NCI-H2227 treated with DMSO at 0.1 percent for 48 hours (cell line): ENCODE results near the gene SYN1.

Source experiments
- DNase-seq: peaks from one replicate; lab custom pipeline; 2025; lab: John Stamatoyannopoulos, UW

SYN1 gene

DNA sequence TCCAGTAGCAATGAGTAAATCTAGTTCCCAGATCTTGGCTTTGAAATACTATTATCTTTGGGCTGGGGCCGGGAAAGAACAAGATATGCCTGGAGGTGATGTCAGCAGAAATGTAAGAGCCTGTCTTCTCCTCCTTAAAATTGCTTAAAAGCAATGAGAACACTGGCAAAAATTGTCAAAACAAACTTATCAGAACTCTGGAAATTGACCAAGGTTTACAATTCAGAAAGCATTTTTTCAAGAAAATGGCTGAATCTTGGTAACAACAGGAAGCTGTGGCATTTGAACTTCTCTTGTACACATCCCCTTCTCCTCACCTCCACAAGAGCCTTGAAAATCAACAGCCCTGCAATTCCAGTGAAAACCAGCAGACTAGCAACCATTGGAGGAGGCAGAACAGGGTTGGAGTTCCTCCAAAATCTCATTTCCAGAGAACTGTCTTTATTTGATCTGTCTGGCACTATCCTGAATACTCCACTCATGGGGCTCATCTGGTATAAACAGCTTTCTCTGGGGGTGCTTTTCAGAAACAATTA lies 23.9 kb downstream of the SYN1 start:
- DNase-seq: no peak

DNA sequence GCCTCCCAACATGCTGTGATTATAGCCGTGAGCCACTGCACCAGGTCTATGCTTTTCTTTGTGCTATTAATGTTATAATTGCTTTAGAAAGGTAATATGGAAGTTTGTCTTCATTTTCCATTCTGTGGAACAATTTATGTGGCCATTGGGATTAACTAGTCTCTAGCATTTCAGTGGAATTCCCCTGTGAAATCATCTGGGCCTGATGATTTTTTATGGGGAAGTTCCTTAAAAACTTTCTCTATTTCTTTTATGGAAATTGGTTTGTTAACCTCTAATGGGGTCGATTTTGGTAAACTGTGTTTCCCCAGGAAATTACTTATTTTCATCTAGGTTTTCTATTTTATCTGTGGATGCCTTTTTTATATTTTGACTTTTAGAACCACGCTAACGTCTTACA lies 26.1 kb downstream of the SYN1 start:
- no peak for DNase-seq

DNA sequence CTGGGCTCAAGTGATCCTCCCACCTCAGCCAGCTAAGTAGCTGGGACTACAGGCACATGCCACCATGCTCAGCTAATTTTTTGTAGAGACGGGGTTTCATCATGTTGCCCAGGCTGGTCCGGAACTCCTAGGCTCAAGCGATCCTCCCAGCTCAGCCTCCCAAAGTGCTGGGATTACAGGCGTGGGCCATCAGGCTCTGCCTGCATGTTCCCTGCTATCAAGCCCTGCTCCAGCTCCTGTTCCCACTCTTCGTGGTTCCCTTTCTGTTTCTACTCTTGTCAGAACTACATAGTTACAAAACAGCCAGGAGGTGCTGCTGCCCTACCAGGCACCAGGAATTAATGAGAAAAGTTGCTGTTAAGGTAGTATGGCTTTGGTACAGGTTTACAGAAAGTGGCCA lies 28.7 kb downstream of the SYN1 start:
- no peak for DNase-seq

DNA sequence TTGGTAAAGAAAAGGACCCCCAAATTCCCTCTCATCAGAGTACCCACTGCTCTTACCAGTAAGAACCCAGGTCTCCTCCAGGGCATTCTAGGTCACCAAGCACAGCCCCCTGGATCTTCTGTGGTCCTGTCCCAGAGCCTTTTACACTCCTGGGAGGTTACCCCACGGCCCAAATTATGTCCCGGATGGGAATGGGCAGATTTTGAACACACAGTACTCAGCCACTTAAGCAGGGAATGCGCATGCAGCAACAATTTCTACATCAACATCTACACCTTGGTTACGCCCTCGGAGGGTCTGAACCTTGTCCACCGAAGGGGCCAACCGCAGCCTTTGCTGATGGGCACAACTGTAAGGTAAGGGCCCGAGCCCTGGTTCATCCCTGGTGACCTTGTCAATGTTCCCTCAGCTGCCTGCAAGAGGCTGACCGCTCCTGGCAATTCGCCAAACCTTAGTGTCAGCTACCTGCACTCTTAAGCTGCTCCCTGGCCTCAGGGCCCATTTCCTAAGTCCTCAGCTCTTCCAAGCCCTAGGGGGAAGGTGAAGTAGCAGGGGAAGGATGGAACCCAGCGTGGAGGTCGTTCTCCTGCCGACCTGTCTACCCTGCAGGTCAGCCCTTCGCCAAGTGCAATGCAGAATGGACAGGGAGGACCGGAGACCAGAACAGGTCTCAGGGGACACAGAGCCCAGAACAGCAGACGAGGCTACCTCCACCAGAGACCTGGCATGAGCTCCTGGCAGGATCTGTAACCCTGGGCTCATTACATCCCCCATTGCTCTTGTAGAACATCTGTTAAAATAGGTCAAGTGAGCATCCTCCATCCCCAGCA lies 31.5 kb downstream of the SYN1 start:
- DNase-seq: no peak

DNA sequence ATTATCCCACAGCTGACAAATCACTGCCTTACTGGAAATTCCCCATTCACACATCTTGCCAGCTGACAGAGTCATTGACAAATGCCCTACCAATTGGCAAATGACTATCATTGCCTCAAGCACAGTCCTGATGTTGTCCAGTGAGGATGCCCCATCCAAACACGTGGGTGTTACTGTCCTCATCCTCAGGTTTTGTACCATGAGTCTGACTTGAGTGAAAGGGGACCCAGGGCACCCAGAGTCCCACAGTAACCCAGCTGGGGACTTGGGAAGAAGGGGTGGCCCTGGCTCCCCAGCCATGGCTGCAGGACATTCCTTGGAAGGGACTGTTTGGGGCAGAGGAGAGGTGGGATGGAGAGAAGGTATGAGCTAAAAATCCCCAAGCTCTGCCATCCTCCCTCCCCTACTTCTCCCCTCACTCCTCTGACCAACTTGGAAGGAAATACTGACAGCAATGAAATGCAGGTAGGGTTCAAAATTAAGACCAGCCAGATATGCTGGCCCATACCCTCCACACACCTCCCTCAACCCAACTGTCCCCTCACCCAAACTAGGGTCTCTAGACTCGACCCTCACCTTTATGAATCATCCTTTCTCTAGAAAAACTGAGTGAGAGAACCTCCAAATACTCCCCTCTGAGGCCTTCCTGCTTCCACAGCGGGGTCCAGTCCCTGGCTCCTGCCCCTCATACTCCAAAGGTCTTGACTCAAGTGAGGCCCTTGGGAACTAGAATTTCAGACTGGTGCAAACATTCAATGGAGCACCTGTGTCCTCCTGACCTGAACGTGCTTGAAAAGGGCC lies 32.4 kb downstream of the SYN1 start:
- DNase-seq: no peak

DNA sequence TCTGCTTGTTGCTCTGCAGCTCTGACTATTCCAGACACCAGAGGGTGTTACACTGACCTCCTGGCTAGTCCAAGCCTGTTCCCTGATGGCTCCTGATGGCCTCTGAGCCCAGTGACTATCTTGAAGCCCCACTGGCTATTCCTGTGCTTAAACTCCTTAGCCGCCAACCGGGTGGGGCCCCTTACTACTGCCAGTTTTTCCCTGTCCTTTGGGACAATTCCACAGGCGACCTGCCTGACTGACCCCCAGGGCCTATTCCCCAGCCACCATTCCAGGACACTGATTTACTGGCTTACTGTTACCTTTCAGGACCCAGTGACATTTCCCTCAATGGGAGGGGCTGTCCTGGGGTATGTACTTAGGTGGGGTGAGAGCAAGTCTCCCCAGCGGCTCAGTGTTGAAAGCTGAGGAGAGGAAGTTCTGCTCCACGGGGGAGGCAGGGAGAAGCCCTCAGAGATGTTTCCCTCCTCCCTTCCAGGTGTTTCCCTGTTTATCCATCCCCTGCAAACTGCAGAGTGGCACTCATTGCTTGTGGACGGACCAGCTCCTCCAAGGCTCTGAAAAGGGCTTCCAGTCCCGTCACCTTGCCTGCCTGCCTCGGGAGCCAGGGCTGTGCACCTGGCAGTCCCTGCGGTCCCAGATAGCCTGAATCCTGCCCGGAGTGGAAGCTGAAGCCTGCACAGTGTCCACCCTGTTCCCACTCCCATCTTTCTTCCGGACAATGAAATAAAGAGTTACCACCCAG lies 33.4 kb downstream of the SYN1 start:
- DNase-seq: no peak

DNA sequence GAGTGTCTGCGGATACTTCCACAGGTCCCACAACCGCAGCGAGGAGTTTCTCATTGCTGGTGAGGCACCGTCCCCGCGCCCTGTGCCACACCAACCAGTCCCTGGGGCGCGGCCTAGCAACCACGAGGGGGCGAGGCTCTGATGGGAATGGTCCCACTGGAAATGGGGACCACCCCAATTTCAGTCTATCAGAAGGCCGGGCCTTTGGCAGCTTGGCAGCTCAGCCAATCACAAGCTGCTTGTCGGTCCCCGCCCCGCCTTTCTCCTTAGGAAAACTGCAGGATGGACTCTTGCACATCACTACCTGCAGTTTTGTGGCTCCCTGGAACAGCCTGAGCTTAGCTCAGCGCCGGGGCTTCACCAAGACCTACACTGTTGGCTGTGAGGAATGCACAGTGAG lies 34.4 kb downstream of the SYN1 start:
- DNase-seq: no peak

DNA sequence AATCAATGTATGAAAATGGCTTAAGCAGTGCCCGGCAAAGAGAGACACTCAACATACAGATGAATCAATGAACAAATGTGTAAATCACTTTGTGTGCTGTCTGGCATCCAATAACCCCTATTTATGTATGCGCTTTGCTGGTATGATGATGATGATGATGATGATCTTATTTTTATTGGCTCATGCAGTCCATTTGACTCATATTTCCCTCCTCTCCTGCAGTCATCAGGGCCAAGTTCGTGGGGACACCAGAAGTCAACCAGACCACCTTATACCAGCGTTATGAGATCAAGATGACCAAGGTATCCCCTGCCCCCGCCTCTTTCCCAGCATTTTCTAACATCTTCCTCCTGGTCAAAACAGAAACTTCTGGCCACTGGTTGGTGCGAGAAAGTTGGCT lies 34.9 kb downstream of the SYN1 start:
- DNase-seq: no peak

DNA sequence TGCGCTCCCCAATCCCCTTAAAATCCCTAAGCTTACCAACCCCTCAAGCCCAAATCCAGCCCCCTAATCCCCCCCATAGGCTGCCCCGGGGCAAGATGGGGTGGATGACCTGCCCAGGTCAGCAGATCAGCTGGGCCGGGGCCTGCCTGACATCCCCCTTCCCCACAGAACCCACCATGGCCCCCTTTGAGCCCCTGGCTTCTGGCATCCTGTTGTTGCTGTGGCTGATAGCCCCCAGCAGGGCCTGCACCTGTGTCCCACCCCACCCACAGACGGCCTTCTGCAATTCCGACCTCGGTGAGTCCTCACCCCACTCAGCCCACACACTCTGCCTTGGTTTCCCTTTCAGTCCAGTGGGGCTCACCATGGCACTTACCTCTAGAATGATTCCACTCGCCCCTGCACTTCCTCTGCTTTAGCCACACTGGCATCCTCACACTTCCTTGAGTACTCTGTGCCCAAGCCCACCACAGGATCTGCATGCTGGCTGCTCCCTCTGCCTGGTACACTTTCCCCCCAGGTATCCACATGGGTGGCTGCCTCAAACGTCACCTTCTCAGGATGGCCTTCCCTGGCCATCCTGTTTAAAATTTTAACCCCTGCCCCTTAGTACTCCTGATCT lies 36.3 kb downstream of the SYN1 start:
- DNase-seq: no peak

DNA sequence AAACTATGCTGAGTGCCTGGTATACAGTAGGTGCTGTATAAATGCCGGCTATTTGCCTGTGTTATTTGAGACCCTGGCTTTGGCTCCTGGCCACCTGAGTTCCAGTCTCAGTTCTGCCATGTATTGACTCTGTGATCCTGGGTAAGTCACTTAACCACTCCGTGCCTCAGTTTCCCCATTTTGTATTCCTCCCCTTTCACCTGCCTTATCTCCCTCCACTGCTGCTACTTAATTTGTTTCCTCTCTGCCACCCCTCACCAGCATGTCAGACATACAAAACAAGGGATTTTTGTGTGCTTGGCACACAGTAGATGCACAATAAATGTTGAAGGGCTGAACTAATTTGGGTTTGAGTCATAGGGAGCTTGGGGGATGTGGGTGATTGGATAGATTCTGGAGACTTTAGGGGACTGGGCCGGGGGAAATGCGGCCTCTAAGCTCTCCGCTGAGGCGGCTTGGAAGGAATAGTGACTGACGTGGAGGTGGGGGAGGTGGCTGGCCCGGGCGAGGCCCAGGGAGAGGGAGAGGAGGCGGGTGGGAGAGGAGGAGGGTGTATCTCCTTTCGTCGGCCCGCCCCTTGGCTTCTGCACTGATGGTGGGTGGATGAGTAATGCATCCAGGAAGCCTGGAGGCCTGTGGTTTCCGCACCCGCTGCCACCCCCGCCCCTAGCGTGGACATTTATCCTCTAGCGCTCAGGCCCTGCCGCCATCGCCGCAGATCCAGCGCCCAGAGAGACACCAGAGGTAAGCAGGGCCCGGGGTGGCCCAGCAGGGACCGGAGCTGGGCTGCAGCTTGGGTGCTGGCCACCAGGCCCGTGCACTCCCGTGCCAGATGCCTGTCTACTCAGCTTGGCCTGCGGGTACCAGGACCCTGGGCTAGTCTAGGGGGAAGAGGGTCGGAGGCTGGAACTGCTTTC lies 37.7 kb downstream of the SYN1 start, which contains the start of gene TIMP1:
TSS of gene TIMP1 (plus strand) at position 706 of the 917 bp plus-strand sequence. CDS start 980 bp downstream, outside the sequence.
- peak; percentile 89 for DNase-seq

DNA sequence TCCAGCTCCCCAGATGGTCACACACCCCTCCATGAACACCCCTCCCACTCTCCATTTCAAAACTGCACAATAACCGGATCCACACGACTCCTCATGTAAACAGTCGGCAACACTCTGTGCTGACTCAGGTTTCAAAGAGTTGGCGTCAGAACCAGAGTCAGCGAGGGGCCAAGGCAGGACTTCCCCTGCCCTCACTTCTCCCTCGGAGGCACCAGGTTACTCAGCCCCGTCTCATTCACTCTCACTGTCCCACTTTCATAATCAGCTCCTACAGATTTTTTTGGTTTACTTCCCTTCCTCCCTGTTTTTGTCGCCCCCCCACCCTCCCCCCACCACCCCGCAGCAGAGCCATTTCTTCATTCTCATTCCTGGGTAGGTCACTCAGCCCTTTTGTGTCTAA lies 40.1 kb downstream of the SYN1 start:
- no peak for DNase-seq

DNA sequence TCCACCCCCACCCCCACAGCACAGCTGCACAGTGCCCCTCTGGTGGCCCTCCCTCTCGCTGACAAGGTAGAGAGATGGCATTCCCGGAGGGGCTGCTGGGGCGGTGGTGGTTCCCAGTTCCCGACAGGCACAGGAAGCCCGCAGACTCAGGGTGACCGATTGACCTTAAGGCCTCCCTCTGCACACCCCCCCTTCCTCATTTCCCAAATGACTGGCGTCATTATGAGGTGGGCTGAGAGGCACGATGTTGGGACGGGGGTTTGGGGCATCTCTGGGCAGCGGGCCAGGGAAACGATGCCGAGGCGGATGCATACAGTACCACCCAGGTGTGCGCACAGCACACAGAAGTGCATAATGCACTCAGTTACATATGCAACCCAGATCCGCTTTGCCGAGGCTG lies 41.0 kb downstream of the SYN1 start:
- DNase-seq: no peak

DNA sequence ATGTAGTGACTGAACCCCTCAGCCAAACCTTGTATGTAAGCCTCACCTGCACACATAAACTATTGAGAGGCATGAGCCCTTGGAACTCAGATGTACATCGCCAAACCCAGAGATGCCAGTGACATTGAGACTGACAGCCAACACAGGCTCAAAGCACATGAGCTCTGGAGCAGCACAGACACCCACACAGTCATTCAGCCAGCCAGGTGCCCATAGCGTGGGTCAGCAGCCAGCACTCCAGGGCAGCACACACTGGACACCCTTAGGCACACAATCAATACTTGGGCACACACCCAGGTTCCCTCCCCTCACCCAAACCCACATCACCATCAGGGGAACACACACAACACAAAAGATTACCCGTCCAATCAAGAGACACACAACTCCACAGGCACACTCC lies 41.8 kb downstream of the SYN1 start:
- DNase-seq: no peak

DNA sequence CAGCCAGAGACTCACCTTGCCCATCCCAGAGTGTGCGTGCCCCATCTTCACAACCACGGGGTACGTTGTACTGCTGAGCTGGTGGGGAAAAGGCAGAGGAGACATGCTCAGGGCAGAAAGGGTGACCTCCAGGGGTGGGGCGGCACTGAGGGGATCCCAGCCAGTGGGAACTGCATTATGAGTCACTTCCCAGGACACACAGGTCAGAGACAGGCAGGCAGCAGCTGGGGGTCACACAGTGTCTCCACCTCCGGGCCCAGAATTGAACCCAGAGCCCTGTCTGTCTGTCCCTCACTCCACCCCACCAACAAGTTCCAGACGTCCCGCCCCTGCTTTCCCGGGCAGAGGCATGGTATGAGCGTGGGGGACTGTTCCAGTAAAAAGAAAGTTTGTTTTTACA lies 42.2 kb downstream of the SYN1 start:
- no peak for DNase-seq

DNA sequence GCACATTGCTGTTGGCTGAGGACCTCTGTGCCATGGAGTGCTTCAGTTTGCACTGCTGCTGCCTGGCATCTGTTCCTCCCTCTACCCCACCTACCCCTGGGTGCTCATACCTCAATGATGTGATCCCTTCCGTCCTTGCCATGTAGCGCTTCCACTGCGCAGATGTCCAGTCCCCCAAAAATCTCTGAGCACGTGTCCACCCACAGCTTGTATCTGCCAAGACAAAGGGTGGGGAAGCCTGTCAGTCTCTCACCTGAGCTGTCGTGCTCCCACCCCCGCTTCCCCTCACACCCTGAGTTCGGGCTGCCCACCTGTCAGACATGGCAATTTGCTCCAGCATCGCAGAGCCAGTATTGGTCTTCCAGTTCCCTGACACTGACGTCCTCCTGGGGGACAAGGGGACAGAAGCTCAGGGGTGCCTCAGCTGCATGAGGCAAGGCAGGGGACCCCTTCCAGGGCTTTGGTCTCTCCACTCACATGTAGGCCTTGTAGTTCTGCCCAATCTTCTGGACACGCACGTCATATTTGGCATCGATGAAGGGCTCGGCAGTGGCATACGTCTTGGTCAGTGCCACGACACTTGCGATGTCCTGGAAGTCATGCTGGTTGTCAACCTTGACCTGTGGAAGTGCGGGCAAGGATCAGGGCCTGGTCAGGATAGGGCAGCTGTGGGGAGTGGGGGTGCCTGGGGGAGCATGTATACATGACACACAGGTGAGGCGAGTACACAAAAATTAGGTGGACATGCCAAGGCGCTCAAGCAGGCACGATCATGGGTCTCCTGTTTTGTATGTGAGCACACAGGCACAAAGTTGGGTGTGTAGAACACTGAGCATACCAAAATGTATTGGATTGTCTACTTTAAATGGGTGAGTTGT lies 43.4 kb downstream of the SYN1 start:
- no peak for DNase-seq

DNA sequence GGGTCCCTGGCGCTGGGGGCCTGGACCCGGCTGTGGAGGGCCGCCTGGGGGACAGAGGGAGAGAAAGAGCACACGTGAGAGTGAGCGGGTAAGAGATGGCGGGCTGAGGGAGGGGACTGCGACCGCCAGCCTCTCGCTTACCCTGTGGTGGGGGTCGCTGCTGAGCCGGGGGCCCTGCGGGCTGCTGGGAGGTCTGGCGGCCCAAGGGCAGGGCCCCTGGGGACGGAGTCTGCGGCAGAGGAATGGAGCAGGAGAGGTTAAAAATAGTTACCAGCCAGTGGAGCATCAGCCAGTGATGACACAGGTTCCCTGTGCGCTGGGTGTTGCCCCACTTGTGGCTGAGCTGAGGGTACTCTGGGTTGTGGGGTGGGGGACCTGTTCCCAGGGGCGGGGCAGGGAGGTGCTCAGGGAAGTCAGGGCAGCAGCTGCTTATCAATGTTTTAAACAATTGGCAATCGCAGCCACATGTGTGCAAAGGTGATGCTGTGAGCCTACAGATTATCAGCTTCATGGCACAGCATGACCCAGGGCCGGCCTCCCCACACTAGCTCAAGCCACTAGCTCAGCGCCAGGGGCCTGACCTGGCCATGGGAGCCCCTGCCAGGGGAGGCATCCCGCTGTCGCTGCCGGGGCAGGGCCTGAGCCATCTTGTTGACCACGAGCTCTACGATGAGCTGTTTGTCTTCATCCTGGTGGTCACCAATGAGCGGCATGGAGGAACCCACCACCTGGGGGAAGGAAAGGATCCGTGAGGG lies 44.9 kb downstream of the SYN1 start:
- no peak for DNase-seq

DNA sequence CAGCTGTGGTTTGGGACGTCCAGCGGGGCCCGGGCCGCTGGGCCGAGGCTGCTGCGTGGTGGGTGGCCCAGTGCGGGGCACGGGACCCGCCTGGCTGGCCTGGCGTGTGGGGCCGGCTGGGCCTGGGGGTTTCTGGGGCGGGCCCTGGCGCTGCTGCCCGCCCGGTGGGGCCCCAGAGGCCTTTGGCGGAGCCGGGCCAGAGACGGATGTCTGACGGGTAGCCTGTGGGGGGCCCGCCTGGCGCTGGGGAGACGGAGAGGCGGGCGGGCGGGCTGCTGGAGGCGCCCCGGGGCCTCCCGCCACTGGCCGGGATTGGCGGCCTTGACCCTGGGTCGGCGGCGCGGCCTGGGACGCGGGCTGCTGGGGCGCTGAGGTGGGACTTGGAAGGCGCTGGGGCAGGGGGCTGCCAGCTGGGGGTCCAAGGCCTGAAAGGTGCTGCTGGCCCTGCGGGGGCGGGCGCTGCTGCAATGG lies 45.5 kb downstream of the SYN1 start:
- DNase-seq: no peak

DNA sequence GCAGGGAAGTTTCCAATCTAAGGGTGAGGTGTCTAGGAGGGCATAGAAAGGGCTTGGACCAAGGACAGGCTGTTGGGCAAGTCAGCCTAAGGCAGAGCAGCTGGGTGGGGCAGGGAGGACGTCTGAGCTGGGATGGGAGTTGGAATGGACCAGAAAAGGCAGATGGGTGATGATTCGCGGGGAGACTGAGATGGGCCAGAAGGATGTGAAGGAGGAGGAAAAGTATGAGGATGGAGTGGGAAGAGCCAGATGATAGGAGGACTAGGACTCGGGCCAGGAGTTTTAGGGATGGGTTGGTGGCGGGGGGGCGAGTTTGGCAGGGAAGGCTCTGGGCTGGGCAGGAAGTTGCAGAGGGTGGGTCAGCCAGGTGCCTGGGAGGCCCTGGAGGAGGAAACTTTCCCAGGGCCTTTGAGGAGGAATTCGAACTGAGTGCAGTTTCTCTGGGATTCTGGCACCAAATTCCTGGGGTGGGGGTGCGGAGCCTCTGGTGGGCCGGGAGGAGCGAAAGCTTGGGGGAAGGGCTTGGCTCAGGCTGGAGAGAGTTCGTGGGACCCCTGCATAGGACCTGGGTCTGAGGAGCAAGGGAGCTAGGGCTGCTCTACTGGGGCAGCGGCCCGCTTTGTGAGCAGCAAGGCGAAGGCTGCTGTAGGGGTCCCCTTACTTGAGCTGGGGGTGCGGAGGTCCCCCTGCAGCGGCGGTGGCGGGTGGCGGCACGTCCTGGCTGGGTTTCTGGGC lies 46.1 kb downstream of the SYN1 start:
- no peak for DNase-seq
